Thoracic aorta (tissue), 2 donors: Measurements from ENCODE around the gene DENND1B. TPM values are rescaled to one million over a fixed set of nuclear protein-coding genes. Genes with fewer than 3 reads are reported as not detected.
"Not testable (repeated sequence)": the region's sequence is repeated elsewhere in the genome, so short reads cannot be mapped to it uniquely, and the experiment has no call there.

Experiments
- ATAC-seq: fragments of 150-250 bp; one replicate; pipeline ENCODE4 v1.8.0; 2017; ENCODE audit warnings: low read depth; ENCODE audit not compliant: insufficient number of reproducible peaks, low FRiP score
- DNase-seq: peaks from one replicate; pipeline ENCODE4 v3.0.0-alpha.2; 2020; ENCODE audit warnings: low spot score
- H3K27ac ChIP-seq, 2 donors: fragments of 200-600 bp; sonication (generic); 1 replicate in 1 of 2; 2 replicates in 1 of 2; pipeline ENCODE4 v1.5.1; 2016; ENCODE audit warnings: mild to moderate bottlenecking in 2 of 2, moderate library complexity in 2 of 2
- H3K27me3 ChIP-seq: fragments of 200-600 bp; sonication (generic); replicated peaks from 2 replicates; pipeline ENCODE4 v1.6.0; 2016; ENCODE audit warnings: mild to moderate bottlenecking; ENCODE audit not compliant: insufficient read depth
- H3K36me3 ChIP-seq: fragments of 200-600 bp; sonication (generic); one replicate; pipeline ENCODE4 v1.5.1; 2016
- H3K4me1 ChIP-seq, 2 donors: fragments of 200-600 bp; sonication (generic); 1 replicate in 1 of 2; 2 replicates in 1 of 2; pipeline versions ENCODE4 v1.5.1 to v1.6.0; 2016; ENCODE audit warnings: low read depth in 2 of 2, mild to moderate bottlenecking in 1 of 2; ENCODE audit not compliant: control insufficient read depth in 1 of 2
- H3K4me3 ChIP-seq: fragments of 200-600 bp; sonication (generic); 2 replicates; pipeline ENCODE4 v1.5.1; 2016; ENCODE audit warnings: mild to moderate bottlenecking
- H3K9me3 ChIP-seq: fragments of 200-600 bp; sonication (generic); 2 replicates; pipeline ENCODE4 v1.5.1; 2016
- total RNA-seq, 2 donors: library from RNA; depleted of rRNA; stranded (reverse); fragments of >200 nt; gene quantifications; one replicate each; pipeline versions ENCODE4 v1.1.0 to v1.2.3, GENCODE V29; 2016
- TF ChIP-seq, protein P1 (sequence below): fragments of 200-600 bp; sonication (generic); IDR thresholded peaks from one replicate; pipeline ENCODE4 v1.5.1; 2019; ENCODE audit warnings: antibody characterized with exemption

Gene DENND1B
- total RNA-seq, 2 donors from 2014 or later, result 9.6 to 17.2 TPM

- DNase-seq, result no peak
- ATAC-seq, result no peak
- H3K4me1 ChIP-seq, result no peaks in the 10 kb centered on the region
- no peaks in the 10 kb centered on the region for H3K27me3 ChIP-seq
- H3K27ac ChIP-seq, result no peak overlapping the region
- H3K4me3 ChIP-seq, result no peak overlapping the region
- peaks cover 11% of the 10 kb centered on the region for H3K36me3 ChIP-seq
- H3K9me3 ChIP-seq, result peaks cover 3% of the 10 kb centered on the region
- TF ChIP-seq, protein P1, sequence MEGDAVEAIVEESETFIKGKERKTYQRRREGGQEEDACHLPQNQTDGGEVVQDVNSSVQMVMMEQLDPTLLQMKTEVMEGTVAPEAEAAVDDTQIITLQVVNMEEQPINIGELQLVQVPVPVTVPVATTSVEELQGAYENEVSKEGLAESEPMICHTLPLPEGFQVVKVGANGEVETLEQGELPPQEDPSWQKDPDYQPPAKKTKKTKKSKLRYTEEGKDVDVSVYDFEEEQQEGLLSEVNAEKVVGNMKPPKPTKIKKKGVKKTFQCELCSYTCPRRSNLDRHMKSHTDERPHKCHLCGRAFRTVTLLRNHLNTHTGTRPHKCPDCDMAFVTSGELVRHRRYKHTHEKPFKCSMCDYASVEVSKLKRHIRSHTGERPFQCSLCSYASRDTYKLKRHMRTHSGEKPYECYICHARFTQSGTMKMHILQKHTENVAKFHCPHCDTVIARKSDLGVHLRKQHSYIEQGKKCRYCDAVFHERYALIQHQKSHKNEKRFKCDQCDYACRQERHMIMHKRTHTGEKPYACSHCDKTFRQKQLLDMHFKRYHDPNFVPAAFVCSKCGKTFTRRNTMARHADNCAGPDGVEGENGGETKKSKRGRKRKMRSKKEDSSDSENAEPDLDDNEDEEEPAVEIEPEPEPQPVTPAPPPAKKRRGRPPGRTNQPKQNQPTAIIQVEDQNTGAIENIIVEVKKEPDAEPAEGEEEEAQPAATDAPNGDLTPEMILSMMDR, result no peak
These were observed 197.7 kb downstream of the DENND1B start for GRCh38 chr1:197577580-197577979.

DNA sequence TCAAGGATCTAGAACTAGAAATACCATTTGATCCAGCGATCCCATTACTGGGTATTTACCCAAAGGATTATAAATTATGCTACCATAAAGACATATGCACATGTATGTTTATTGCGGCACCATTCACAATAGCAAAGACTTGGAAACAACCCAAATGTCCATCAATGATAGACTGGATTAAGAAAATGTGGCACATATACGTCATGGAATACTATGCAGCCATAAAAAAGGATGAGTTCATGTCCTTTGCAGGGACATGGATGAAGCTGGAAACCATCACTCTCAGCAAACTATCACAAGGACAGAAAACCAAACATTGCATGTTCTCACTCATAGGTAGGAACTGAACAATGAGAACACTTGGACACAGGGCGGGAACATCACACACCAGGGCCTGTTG is 199.7 kb downstream of the DENND1B start:
- H3K4me1 ChIP-seq, ATAC-seq, DNase-seq, H3K4me3 ChIP-seq, H3K9me3 ChIP-seq, H3K27ac ChIP-seq, H3K27me3 ChIP-seq: not testable (repeated sequence)
- peaks cover 22% of the 10 kb centered on the region for H3K36me3 ChIP-seq

DNA sequence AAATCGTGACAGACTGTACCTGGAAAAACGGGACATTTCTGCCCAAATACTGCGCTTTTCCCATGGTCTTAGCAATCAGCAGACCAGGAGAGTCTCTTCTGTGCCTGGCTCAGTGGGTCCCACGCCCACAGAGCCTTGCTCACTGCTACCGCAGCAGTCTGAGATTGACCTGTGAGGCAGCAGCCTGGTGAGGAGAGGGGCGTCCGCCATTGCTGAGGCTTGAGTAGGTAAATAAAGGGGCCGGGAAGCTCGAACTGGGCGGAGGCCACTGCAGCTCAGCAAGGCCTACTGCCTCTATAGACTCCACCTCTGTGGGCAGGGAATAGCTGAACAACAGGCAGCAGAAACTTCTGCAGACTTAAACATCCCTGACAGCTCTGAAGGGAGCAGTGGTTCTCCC is 203.1 kb downstream of the DENND1B start:
- TF ChIP-seq, protein P1, result no peak
- DNase-seq (no peak), ATAC-seq (no peak)
- H3K36me3 ChIP-seq, result peaks cover 17% of the 10 kb centered on the region
- H3K27ac ChIP-seq, result no peak overlapping the region
- H3K4me1 ChIP-seq, result no peaks in the 10 kb centered on the region
- peaks cover 16% of the 10 kb centered on the region for H3K9me3 ChIP-seq
- no peak overlapping the region for H3K4me3 ChIP-seq
- no peaks in the 10 kb centered on the region for H3K27me3 ChIP-seq

- H3K4me1 ChIP-seq, result no peaks in the 10 kb centered on the region
- no peak overlapping the region for H3K27ac ChIP-seq
- ATAC-seq, result no peak
- H3K27me3 ChIP-seq, result no peaks in the 10 kb centered on the region
- peaks cover 22% of the 10 kb centered on the region for H3K9me3 ChIP-seq
- DNase-seq, result no peak
- H3K4me3 ChIP-seq, result no peak overlapping the region
- TF ChIP-seq, protein P1, result no peak
- H3K36me3 ChIP-seq, result peaks cover 18% of the 10 kb centered on the region
These were observed 207.8 kb downstream of the DENND1B start for GRCh38 chr1:197567442-197567841.

DNA sequence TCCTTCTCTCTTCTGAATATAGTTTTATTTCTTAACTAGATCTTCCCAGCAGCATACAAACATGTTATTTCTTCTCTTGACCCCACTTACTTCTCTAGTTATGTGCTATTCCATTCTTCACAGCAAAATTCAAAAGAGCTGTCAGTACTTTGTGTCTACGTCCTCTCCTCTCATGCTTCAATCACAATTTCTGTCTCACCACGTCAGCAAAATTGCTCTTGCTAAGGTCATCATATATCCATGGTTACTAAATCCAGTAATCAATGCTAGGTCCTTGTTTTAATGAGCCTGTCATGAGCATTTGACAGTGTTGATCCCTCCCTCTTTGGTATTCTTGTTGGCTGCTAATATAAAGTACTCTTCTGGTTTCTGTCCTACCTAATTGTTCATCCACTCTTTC is 214.2 kb downstream of the DENND1B start:
- H3K36me3 ChIP-seq, result peaks cover 7% of the 10 kb centered on the region
- no peak overlapping the region for H3K4me3 ChIP-seq
- H3K27ac ChIP-seq, result no peak overlapping the region
- H3K9me3 ChIP-seq, result no peaks in the 10 kb centered on the region
- ATAC-seq (no peak), DNase-seq (no peak)
- peaks cover 0 to 7% of the 10 kb centered on the region in 2 donors for H3K4me1 ChIP-seq
- H3K27me3 ChIP-seq, result no peaks in the 10 kb centered on the region
- TF ChIP-seq, protein P1, result no peak

- TF ChIP-seq, protein P1, result no peak
- peaks cover 0 to 7% of the 10 kb centered on the region in 2 donors for H3K4me1 ChIP-seq
- H3K36me3 ChIP-seq, result peaks cover 7% of the 10 kb centered on the region
- ATAC-seq (no peak), DNase-seq (no peak)
- H3K9me3 ChIP-seq, result no peaks in the 10 kb centered on the region
- H3K4me3 ChIP-seq, result no peak overlapping the region
- no peak overlapping the region for H3K27ac ChIP-seq
- H3K27me3 ChIP-seq, result no peaks in the 10 kb centered on the region
These were observed 215.6 kb downstream of the DENND1B start for GRCh38 chr1:197559655-197560054.
